DND-41 (cell line): Measurements from ENCODE around the gene NPM3.

ENCODE experiments used
- CTCF ChIP-seq: IDR thresholded peaks from 2 replicates; pipeline ENCODE4 v1.5.1; 2012; ENCODE audit warnings: borderline replicate concordance, low read length, moderate library complexity, mild to moderate bottlenecking; ENCODE audit not compliant: poor library complexity, severe bottlenecking; ENCODE audit errors: extremely low read depth
- EZH2 ChIP-seq: IDR thresholded peaks from 3 replicates; pipeline ENCODE4 v1.6.1; 2012; ENCODE audit warnings: borderline replicate concordance, low read depth, mild to moderate bottlenecking, moderate library complexity, low read length, inconsistent platforms; ENCODE audit not compliant: severe bottlenecking

GRCh38 chr10:101769541-101770180 lies 13.6 kb downstream of the NPM3 start:
- no peak for TF ChIP-seq CTCF
- no peak for TF ChIP-seq EZH2
